Natural killer cell (primary cell): ENCODE measurements around the gene JAKMIP1. TPM values are rescaled to one million over a fixed set of nuclear protein-coding genes. Genes with fewer than 3 reads are reported as not detected.

Source experiments
- ATAC-seq, 3 donors: fragments of 150-1000 bp in 2 of 3; fragments of 200-7000 bp in 1 of 3; cut with Tn5 transposase; 1 replicate in 1 of 3; 2 replicates in 2 of 3; pipeline ENCODE4 v1.10.0; 2021; ENCODE audit warnings: mild to moderate bottlenecking in 2 of 3, moderate library complexity in 2 of 3
- DNase-seq, 2 donors: peaks; one replicate each; pipeline versions ENCODE4 v3.0.0 to v3.0.0-alpha.2; 2013 to 2021; ENCODE audit warnings: mixed read lengths in 1 of 2
- H3K27ac ChIP-seq: one replicate; pipeline ENCODE4 v1.5.1; 2013; ENCODE audit warnings: mild to moderate bottlenecking, low read length
- H3K27me3 ChIP-seq: one replicate; pipeline ENCODE4 v1.6.1; 2013; ENCODE audit warnings: low read length; ENCODE audit not compliant: control insufficient read depth, insufficient read depth
- H3K36me3 ChIP-seq: one replicate; pipeline ENCODE4 v1.6.1; 2013; ENCODE audit warnings: low read length; ENCODE audit not compliant: control insufficient read depth, insufficient read depth
- H3K4me1 ChIP-seq: one replicate; pipeline ENCODE4 v1.6.1; 2013; ENCODE audit warnings: low read length; ENCODE audit not compliant: control insufficient read depth, insufficient read depth
- H3K4me3 ChIP-seq: one replicate; pipeline ENCODE4 v1.5.1; 2013; ENCODE audit warnings: low read length
- H3K9me3 ChIP-seq: one replicate; pipeline ENCODE4 v1.6.1; 2013; ENCODE audit warnings: low read length; ENCODE audit not compliant: control insufficient read depth, insufficient read depth
- H3K27ac Mint-ChIP-seq, 2 donors: one replicate each; pipeline ENCODE4 v1.8.0; 2022; ENCODE audit warnings: mild to moderate bottlenecking in 2 of 2, mixed read lengths in 2 of 2, moderate library complexity in 1 of 2
- H3K27me3 Mint-ChIP-seq, 2 donors: one replicate each; pipeline ENCODE4 v1.8.0; 2022; ENCODE audit warnings: low read depth in 2 of 2, mixed read lengths in 2 of 2
- H3K36me3 Mint-ChIP-seq: one replicate; pipeline ENCODE4 v1.8.0; 2022; ENCODE audit warnings: mixed read lengths
- H3K4me1 Mint-ChIP-seq, 2 donors: one replicate each; pipeline ENCODE4 v1.8.0; 2022; ENCODE audit warnings: mixed read lengths in 2 of 2
- H3K4me3 Mint-ChIP-seq: one replicate; pipeline ENCODE4 v1.8.0; 2022; ENCODE audit warnings: mild to moderate bottlenecking, moderate library complexity, mixed read lengths
- H3K9me3 Mint-ChIP-seq, 2 donors: one replicate each; pipeline ENCODE4 v1.8.0; 2022; ENCODE audit warnings: mixed read lengths in 2 of 2
- WGBS: methylation state at CpG from one replicate; pipeline ENCODE4 v1.1.7; 2013; ENCODE audit warnings: missing lambda C conversion rate; ENCODE audit not compliant: insufficient coverage; 5-methylcytosine and 5-hydroxymethylcytosine counted together
- intact Hi-C: fragments of 100-400 bp; cut with micrococcal nuclease; formaldehyde crosslinking; loops from one replicate; pipeline ENCODE4 v1.14.2; 2022
- total RNA-seq, 4 donors: library from RNA; stranded (reverse); fragments of 120-200 nt in 1 of 4; gene quantifications; one replicate each; pipeline versions ENCODE4 v1.2.3 to v1.2.4, GENCODE V29; 2013 to 2022
- TF ChIP-seq, protein P1 (sequence below): fragments of 200-600 bp; IDR thresholded peaks from one replicate; pipeline ENCODE4 v1.8.0; 2022; ENCODE audit warnings: antibody characterized with exemption

JAKMIP1 gene
- total RNA-seq, 3 donors from 2014 or later (not counting 1 experiment from before 2014, with no cell fraction given): 8.8 to 21.8 (median 16.4) TPM

- Histone ChIP-seq H3K4me1 (no peaks in the 10 kb centered on the region), H3K36me3 (no peaks in the 10 kb centered on the region), H3K9me3 (no peaks in the 10 kb centered on the region), H3K27me3 (no peaks in the 10 kb centered on the region), H3K27ac (no peak overlapping the region), H3K4me3 (no peak overlapping the region)
- peak in 1 of 2 donors; percentile 57 for DNase-seq
- ATAC-seq: peak in 1 of 3 donors; percentile 51
- H3K36me3 Mint-ChIP-seq: no peaks in the 10 kb centered on the region
- no peaks in the 10 kb centered on the region for H3K9me3 Mint-ChIP-seq
- 41% methylated on average over 20 of the region's 22 CpGs for WGBS
- H3K27ac Mint-ChIP-seq: no peak overlapping the region
- TF ChIP-seq, protein P1, sequence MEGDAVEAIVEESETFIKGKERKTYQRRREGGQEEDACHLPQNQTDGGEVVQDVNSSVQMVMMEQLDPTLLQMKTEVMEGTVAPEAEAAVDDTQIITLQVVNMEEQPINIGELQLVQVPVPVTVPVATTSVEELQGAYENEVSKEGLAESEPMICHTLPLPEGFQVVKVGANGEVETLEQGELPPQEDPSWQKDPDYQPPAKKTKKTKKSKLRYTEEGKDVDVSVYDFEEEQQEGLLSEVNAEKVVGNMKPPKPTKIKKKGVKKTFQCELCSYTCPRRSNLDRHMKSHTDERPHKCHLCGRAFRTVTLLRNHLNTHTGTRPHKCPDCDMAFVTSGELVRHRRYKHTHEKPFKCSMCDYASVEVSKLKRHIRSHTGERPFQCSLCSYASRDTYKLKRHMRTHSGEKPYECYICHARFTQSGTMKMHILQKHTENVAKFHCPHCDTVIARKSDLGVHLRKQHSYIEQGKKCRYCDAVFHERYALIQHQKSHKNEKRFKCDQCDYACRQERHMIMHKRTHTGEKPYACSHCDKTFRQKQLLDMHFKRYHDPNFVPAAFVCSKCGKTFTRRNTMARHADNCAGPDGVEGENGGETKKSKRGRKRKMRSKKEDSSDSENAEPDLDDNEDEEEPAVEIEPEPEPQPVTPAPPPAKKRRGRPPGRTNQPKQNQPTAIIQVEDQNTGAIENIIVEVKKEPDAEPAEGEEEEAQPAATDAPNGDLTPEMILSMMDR: peak; percentile 94
- intact Hi-C loops: no loop called here
- H3K4me1 Mint-ChIP-seq: no peaks in the 10 kb centered on the region
- H3K4me3 Mint-ChIP-seq: no peak overlapping the region
- H3K27me3 Mint-ChIP-seq: peaks cover 5 to 10% of the 10 kb centered on the region in 2 donors
Observed at GRCh38 chr4:6019316-6020263, 180.8 kb downstream of the JAKMIP1 start.

DNA sequence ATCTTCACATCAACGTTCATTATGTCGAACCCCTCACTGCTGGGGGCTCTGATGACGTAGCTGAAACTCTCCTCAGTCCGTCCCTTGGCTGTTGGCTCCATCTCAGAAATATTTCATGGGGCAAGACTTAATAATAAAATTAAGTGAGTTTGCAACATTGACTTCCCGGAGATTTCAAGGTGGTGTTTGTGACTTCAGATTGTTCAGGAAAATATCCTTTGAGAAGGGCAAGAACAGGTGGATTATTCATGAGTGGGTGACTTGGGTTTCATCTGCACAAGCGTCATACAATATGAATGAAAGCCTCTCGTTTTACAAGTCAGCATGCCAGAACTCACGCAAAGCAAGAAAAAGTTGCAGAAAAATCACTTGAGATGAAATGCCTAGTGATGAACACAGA is 182.0 kb downstream of the JAKMIP1 start, which contains the start of gene C4orf50:
Gene C4orf50, minus strand, starts transcription at position 101 of the 400 bp plus-strand sequence.
- no peaks in the 10 kb centered on the region for H3K9me3 ChIP-seq
- no peak within 1 kb of the TSS for H3K27ac ChIP-seq
- TF ChIP-seq, protein P1: no peak
- H3K36me3 ChIP-seq: no peaks in the 10 kb centered on the region
- Mint-ChIP-seq H3K27ac (no peak within 1 kb of the TSS), H3K4me3 (no peak within 1 kb of the TSS), H3K9me3 (no peaks in the 10 kb centered on the region), H3K27me3 (peaks cover 5 to 10% of the 10 kb centered on the region in 2 donors), H3K36me3 (no peaks in the 10 kb centered on the region), H3K4me1 (no peaks in the 10 kb centered on the region)
- no peak for ATAC-seq
- H3K27me3 ChIP-seq: no peaks in the 10 kb centered on the region
- no peak for DNase-seq
- no peaks in the 10 kb centered on the region for H3K4me1 ChIP-seq
- no peak within 1 kb of the TSS for H3K4me3 ChIP-seq
- 89% methylated on average over 8 of the region's 8 CpGs for WGBS
- intact Hi-C loops: no loop called here

DNA sequence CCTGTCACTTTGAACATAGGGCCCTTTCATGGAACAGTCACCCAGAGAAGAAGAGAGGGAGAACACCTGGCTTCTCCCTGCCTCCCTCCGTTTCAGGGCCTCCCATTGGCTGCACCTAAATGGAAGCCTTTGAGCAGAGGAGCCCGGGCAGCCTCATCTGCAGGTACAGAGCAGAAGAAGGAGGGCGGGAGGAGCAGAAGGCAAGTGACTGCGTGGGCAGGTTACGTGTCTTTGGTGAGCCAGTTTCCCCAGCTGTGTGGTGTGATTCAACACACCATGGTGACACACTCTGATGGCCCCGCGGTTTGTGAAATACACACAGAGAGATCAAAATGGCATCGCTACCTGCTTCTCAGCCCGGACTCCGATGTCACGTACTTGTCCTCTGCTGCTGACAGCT is 182.5 kb downstream of the JAKMIP1 start:
- Histone ChIP-seq H3K27me3 (no peaks in the 10 kb centered on the region), H3K36me3 (no peaks in the 10 kb centered on the region), H3K27ac (no peak overlapping the region), H3K9me3 (no peaks in the 10 kb centered on the region), H3K4me1 (no peaks in the 10 kb centered on the region), H3K4me3 (no peak overlapping the region)
- no peaks in the 10 kb centered on the region for H3K4me1 Mint-ChIP-seq
- intact Hi-C loops: no loop called here
- H3K9me3 Mint-ChIP-seq: no peaks in the 10 kb centered on the region
- DNase-seq: no peak
- H3K4me3 Mint-ChIP-seq: no peak overlapping the region
- H3K27me3 Mint-ChIP-seq: peaks cover 5 to 10% of the 10 kb centered on the region in 2 donors
- no peaks in the 10 kb centered on the region for H3K36me3 Mint-ChIP-seq
- H3K27ac Mint-ChIP-seq: no peak overlapping the region
- TF ChIP-seq, protein P1: no peak
- 89% methylated on average over 11 of the region's 11 CpGs for WGBS
- no peak for ATAC-seq
